Stimulated activated CD8-positive, alpha-beta memory T cell treated with anti-CD3 and anti-CD28 coated beads, Interleukin-15, amount 100 ng/mL, for 24 hours (primary cell): ENCODE data around the gene UGT2B7.
"Not testable (repeated sequence)": the region's sequence is repeated elsewhere in the genome, so short reads cannot be mapped to it uniquely, and the experiment has no call there.

Source experiments
- DNase-seq: peaks from one replicate; pipeline ENCODE4 v3.0.0-alpha.2; 2020; ENCODE audit warnings: low read depth

UGT2B7 gene

DNA sequence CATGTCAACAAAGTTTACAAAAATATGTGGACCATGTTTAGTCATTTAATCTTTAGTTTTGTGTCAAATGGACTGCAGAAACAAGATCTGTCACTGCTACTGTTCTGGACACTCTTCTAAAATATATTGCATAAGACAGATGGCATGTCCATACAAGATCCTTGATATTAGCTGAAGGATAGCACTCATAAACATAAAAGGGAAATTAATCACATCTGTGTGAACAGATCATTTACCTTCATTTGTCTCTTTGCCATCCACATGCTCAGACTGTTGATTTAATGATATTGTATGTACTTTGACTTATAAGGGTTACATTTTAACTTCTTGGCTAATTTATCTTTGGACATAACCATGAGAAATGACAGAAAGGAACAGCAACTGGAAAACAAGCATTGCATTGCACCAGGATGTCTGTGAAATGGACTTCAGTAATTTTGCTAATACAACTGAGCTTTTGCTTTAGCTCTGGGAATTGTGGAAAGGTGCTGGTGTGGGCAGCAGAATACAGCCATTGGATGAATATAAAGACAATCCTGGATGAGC is at the start of gene UGT2B7:
TSS of gene UGT2B7 (plus strand) at position 364 of the 546 bp plus-strand sequence. CDS start at position 411, 47 bp downstream.
- no peak for DNase-seq

DNA sequence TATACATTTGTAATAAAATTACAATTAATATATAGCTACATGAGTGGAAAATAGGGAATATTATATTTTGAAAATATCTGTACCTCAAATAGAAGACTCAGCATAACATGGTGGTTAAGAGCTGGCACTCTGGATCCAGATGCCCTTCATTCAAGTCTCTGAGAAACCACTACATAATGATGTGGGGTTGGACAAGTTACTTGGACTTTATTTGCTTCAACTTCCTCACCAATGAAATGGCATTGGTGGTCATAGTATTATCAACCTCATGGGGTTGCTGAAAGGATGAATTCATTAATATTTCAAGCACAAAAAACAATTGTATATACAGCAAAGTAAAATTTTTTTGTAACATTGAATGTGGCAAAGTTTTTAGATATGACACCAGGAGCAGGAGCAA is 46.4 kb upstream of the UGT2B7 start:
- no peak for DNase-seq

DNA sequence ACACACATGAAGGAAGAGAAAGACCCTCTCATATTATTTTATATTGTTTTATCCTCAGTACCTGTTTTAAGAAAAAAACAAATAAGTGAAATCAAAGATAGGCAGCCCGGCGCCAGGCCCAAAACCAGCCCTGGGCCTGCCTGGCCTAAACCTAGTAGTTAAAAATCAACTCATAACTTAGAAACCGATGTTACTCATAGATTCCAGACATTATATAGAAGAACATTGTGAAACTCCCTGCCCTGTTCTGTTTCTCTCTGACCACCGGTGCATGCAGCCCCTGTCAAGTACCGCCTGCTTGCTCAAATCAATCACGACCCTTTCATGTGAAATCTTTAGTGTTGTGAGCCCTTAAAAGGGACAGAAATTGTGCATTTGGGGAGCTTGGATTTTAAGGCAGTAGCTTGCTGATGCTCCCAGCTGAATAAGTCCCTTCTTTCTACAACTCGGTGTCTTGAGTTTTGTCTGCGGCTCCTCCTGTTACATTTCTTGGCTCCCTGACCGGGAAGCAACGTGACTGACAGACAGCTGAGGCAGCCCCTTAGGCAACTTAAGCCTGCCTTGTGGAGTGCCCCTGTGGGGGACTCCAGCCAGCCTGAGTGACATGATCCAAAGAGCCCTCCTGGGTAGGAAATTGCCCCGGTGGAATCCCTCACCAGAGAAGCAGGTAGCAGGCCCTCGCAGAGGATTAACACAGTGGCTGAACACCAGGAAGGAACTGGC is 45.3 kb upstream of the UGT2B7 start:
- not testable (repeated sequence) for DNase-seq

DNA sequence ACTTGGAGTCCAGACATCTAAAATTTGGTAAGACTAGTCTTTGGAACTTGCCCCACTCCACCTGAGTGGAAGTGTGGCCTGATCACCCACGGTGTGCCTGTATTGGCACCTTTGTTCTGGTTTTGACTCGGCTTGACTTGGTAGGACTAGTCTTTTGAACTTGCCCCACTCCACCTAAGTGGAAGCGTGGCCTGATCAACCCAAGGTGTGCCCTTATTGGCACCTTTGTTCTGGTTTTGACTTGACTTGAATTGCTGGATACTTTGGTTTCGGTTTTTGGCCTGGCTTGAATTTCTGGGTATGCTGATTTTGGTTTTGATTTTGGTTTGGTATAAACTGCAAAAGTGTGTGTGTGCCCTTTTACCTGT is 44.7 kb upstream of the UGT2B7 start:
- no peak for DNase-seq

DNA sequence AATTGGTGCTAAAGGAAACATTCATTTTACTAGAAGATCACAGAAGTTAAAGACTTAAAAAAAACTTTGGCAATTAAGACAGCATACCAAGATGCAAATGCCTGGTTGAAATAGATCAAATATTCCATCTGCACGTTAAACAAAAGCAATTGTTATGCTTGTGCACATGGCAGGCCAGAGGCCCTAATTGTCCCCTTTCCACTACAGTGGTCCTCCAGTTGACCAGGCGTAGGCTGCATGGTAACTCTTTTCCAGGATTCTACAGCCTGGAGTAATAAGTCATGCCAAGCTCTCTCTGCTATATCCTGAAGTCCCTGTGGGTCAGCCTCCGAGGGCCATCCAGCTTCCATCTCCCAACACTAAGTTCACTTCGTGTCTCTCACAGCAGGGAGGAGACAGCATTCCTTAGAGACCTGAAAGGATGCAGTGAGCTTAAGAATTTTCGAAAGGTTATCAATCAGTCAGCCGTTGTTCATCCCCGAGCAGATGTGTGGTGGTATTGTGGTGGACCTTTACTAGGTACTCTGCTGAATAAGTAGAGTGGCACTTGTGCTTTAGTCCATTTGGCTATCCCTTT is 42.9 kb upstream of the UGT2B7 start:
- DNase-seq = not testable (repeated sequence)

DNA sequence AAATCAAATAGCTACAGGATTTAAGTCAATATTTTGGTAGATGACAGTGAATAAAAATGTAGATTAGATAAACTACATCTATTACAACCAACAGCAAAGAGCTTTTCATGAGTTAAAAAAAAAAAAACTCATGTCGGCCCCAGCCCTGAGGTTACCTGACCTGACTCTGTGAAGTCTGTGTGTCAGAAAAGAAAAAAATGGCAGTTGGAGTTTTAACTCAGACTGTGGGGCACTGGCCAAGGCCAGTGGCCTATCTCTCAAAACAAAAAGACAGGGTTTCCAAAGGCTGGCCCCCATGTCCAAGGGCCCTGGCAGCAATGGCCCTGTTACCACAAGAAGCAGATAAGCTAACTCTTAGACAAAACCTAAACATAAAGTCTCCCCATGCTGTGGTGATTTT is 42.2 kb upstream of the UGT2B7 start:
- DNase-seq = not testable (repeated sequence)

DNA sequence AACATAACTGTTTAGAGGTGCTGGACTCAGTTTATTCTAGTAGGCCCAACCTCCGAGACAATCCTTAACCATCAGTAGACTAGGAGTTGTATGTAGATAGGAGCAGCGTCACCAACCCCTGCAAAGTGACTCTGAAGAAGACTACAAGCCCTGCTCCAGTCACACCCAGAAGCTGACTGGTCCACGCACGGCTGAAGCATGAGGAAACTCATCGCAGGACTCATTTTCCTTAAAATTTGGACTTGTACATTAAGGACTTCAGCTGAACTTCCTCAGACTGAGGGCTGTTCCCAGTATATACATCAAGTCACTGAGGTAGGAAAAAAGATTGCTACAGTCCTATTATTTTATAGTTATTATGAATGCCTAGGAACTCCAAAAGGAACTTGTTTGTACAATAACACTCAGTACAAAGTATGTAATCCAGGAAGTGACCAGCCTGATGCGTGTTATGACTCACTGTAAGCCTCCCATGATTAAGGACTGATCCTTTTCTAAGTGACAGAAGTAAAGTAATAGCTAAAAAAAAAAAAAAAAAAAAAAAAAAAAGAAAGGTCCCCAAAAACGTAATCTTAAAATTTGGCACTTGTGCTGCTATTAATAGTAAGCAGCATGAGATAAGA is 41.6 kb upstream of the UGT2B7 start:
- DNase-seq = no peak

DNA sequence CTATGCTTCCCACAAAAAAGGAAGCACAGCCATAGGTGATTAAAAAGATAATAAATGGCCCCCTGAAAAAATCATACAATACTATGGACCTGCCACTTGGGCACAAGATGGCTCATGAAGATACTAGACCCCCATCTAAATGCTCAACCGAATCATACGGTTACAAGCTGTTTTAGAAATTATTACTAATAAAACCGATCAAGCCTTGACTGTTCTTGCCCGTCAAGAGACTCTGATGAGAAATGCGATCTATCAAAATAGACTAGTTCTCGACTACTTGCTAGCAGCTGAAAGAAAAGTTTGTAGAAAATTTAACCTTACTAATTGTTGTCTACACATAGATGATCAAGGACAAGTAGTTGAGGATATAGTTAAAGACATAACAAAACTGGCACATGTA is 40.1 kb upstream of the UGT2B7 start:
- DNase-seq = no peak

DNA sequence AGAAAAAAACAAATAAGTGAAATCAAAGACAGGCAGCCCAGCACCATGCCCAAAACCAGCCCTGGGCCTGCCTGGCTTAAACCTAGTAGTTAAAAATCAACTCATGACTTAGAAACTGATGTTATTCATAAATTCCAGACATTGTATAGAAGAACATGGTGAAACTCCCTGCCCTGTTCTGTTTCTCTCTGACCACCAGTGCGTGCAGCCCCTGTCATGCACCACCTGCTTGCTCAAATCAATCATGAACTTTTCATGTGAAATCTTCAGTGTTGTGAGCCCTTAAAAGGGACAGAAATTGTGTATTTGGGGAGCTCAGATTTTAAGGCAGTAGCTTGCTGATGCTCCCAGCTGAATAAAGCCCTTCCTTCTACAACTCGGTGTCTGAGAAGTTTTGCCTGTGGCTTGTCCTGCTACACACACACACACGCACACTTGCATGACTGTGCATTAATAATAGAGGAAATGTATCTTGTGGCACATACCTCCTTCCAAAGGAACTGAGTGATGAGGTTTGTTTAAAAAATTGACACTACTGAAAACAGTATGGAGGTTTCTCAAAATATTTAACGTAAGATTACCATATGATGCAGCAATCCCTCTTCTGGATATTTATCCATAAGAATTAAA is 39.2 kb upstream of the UGT2B7 start:
- no peak for DNase-seq

DNA sequence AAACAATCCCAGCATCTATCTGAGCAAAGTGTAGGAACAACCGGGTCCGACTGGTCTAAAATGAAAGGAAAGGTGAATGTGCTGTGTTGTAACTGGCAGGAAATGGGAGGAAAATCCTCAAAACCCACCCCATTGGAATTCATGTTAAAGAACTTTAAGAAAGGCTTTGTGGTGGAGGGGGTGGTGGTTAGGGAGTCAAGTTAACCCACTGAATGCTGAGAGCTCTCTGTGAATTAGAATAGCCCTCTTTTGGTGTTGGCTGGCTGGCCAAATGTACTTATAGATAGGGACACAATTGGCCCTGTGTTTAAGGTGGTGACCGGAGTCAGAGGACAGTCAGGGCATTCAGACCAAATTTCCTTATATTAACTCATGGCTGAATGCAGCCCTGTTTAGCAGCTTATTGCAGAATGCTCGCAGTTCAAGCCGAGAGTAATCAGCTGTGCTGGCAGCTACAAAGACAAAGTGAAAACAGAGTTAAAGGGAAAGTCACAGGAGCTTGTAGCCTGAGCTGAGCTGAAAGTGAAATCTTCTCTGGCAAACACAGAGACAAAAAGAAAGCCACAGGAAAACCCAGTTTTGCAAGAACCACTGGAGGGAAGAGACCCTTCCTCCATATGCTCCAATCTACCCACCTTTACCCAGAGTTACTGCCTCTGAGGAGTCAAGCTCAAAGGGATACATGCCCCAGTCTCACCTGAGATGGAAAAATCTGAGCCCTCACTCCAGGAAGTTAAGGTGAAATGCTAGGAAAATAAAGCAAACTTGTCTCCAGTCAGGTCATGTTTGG is 38.5 kb upstream of the UGT2B7 start:
- DNase-seq = no peak

DNA sequence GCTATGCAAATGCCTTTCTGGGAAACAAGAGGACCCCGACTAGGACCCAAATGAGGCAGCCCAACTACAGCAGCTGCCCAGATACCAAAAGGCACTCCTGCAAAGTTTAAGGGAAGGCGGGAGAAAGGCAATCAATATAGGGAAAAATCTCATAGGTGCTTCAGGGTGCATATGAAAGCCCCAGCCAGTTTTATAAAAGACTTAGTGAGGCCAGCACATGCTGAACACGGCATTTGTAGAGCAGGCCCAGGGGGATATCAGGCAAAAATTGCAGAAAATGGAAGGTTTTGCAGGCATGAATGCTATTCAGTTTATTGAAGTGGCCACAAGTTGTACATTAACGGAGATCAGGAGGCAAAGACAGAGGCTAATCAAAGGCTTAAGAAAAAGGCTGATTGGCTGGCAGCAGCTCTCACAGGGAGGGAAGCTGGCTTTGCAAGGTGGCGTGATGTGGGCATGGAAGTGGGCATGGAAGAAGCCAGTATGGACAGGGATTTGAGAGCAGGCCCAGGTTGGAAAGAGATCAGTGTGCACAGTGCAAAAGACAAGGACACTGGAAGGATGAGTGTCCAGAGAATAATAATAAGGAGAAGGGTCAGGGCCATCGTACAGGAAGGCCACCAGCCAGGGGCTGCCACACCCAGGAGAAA is 37.7 kb upstream of the UGT2B7 start:
- DNase-seq = no peak

DNA sequence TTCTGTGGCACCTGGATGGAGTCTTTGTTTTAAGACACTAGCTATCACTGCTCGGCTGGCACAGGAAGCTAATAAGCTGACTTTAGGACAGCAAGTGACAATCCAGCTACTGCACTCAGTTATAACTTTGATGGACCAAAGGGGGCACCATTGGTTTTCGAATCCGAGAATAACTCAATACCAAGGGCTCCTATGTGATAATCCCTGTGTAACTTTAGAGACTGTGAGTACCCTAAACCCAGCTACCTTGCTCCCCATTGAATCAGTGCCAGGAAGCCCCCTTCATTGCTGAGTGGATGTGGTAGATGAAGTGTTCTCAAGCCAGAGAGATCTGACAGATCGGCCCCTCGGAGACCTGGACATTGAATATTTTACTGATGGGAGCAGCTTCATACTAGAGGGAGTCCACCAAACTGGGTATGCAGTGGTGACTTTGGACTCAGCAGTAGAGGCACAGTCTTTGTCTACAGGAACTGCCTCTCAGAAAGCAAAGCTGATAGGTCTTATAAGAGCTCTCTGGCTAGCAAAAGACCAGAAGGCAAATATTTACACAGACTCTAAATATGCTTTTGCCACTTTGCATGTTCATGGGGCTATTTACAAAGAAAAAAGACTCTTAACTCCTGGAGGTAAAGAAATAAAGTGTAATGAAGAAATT is 35.5 kb upstream of the UGT2B7 start:
- DNase-seq = no peak

DNA sequence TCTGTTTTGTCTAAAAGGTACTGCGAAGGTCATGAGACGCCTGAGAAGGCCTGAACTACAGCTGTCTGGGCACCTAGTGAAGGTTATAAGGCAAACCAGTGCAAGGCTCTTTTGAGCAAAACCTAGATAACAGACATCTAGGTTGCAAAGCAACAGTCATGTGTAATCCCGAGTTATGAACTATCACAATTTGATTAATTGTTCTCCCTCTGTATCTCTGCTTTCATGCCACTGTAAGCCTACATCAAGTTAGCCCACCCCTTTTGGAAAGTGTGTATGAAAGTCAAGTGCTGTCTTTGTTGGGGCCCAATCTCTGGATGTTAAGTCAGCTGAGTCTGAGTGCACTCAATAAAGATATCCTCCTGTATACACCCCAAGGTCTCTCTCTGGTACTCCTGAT is 31.9 kb upstream of the UGT2B7 start:
- DNase-seq = no peak

DNA sequence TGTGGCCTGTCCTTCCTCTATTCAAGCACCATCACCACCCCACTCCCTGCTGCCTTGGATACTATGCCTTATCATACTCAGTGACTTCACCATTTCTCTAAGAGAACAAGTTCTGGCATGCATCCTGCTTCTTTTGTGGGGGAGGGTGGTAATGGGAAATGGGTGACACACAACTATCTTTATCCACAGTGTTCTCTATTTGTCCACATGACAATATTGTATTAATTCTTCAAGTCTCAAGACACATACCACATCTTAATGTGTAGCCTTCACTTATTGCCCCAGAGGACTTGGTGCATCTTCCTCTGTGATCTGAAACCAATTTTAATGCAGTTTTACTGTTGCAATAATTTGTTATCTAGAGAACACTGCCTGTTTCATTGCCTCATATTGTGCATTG is 29.3 kb upstream of the UGT2B7 start:
- no peak for DNase-seq

DNA sequence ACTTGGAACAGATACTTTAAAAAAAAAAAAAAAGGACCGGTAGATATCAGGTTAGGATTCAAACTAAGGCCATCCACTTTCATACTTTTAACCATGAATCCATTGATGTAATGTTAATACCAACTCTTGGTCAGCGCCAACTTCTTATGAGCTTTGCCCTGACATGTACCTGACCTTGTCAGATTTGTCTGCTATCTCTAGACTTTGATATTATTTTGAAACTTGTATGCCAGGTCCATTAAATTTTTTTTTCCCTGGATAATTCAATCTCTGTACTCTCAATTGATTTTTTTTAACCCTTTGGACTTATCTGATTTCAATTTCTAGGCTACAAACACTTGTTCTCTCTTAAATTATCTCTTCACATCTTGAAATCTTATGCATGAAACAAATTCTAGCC is 27.2 kb upstream of the UGT2B7 start:
- no peak for DNase-seq

DNA sequence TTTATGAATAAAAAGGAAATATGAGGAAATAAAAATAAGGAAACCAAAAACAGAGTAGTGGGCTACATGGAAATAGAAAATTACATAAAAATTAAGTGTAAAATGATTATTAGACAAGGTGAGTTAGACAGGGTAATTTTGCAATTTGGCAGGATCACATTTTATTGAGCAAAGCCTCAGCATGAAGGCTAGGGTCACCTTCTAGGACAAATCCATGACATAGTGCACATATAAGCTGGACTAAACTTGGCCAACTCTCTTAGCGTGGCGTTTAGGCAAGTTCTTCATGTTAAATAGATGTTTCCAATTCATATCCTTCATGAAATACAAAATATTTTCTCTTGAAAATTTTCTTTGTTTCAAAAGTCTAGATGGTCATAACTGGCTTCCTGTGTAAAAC is 25.7 kb upstream of the UGT2B7 start:
- DNase-seq = no peak

DNA sequence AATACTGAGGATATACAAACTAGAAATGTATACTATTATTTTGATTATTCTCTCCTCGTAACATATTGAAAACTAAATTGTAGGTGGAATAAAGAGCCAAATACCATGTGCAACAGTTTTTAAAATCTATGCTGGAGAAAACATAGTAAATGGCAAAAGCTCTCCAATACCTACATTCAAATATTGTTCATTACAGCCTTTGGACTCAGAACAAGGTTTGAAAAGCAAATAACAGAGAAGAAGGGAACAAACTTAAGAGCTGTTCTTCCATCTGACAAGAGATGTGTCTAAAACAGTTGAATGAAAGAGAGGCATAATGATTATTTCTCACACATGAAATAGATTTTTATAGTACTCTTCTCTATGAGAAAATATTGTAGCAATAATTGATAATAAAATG is 25.0 kb upstream of the UGT2B7 start:
- DNase-seq = no peak

DNA sequence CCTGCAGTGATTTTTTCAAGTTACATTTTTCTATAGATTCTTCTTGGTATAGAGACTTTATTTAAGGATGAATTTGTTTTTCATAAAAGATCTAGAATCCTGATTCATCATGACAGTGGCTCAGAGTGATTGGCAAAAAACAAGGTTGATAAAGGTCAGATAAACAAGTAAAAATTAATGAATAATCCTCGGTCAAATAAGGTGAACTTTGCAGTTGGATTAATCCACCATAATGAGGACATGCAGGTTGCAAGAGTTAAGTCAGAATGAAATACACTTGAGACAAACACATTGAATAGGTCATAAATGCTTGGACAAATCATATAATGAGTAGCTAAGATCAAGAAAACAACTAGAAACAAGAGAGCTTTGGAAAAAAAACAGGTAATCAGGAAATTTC is 22.9 kb upstream of the UGT2B7 start:
- no peak for DNase-seq

DNA sequence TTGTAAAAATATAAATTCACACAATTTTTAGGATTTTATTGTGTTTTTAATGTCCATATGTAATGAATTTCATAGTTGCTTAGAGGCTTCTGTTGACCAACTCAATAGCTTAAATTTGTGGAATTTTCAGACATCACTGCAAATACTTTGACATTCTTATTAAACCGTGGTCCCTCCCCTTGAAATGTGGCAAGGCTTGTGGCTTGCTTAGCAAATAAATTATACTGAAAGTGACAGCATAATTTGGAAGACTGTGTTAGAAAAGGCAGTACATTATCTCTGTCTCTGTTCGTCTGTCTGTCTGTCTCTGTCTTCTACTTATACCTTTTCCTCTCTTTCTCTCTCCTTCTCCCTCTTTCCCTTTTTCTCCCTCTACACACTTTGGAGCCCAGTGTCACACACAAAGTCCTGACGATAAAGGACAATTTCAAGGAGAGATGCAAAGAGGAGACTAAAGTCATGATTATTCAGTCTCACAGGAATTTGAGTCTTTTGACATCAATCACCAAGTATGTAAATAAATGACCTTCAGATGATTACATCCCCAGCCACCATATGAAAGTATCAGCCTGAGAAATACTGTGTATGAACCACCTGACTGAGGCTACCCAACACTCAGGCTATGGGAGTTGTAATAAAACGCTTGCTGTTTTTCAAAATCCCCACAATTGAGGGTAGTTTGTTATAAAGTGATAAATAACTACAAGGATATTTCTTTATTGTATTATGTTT is 21.0 kb upstream of the UGT2B7 start:
- no peak for DNase-seq

DNA sequence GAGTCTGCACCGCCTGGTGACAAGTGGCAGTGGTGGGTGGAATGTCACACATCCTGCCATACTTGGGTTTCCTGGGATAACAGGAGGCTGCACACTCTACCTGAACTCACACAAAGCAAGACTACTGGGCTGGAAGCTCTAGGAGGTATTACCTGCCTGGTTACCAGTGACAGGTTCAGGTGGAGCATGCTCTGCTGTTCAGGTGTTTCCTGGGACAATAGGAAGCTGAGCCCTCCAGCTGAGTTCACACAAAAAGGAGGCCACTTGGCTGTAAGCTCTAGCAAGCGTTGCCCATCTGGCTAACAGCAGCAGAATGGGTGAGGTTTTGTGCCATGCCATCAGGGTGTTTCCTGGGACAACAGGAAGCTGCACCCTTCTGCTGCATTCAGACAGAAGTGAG is 17.4 kb upstream of the UGT2B7 start:
- no peak for DNase-seq
